Keratinocyte (primary cell): Measurements from ENCODE around the gene FCER2. TPM values are rescaled to one million over a fixed set of nuclear protein-coding genes. Genes with fewer than 3 reads are reported as not detected.

Experiments used
- DNase-seq: peaks from one replicate; pipeline ENCODE4 v3.0.0-alpha.2; 2011; ENCODE audit warnings: low read depth, missing footprints, low spot score
- FAIRE-seq: peaks from 2 replicates; lab custom pipeline; 2011; peaks lifted over from hg19 to GRCh38; lab: Jason Lieb, UNC
- H2AFZ ChIP-seq: 2 replicates; pipeline ENCODE4 v1.6.0; 2012; ENCODE audit warnings: low read length, control low read depth, inconsistent platforms; ENCODE audit not compliant: control insufficient read depth
- H3K27ac ChIP-seq: 2 replicates; pipeline ENCODE4 v1.5.1; 2011; ENCODE audit warnings: low read length; ENCODE audit not compliant: control insufficient read depth, insufficient read depth
- H3K27me3 ChIP-seq: 3 replicates; pipeline ENCODE4 v1.6.0; 2011; ENCODE audit warnings: low read length; ENCODE audit not compliant: control insufficient read depth, insufficient read depth; ENCODE audit errors: extremely low read depth
- H3K36me3 ChIP-seq, 2 experiments: 2 replicates in 1 of 2; 3 replicates in 1 of 2; pipeline ENCODE4 v1.5.1; 2011; ENCODE audit warnings: low read length in 2 of 2, mild to moderate bottlenecking in 1 of 2; ENCODE audit not compliant: control insufficient read depth in 2 of 2, insufficient read depth in 2 of 2; ENCODE audit errors: extremely low read depth in 1 of 2
- H3K4me1 ChIP-seq: 3 replicates; pipeline ENCODE4 v1.5.1; 2011; ENCODE audit warnings: low read length; ENCODE audit not compliant: control insufficient read depth, insufficient read depth; ENCODE audit errors: extremely low read depth
- H3K4me2 ChIP-seq: 3 replicates; pipeline ENCODE4 v1.6.0; 2011; ENCODE audit warnings: low read depth, low read length; ENCODE audit not compliant: control insufficient read depth, insufficient read depth; ENCODE audit errors: extremely low read depth
- H3K4me3 ChIP-seq, 3 experiments: fragments of 200-600 bp in 1 of 3; sonication (generic) in 1 of 3; 2 replicates in 2 of 3; 3 replicates in 1 of 3; pipeline ENCODE4 v1.5.1; 2011 to 2016; ENCODE audit warnings: low read length in 3 of 3, mild to moderate bottlenecking in 3 of 3, control low read depth in 2 of 3, inconsistent platforms in 1 of 3, low read depth in 1 of 3, mixed read lengths in 1 of 3, mixed run types in 1 of 3, moderate library complexity in 1 of 3; ENCODE audit not compliant: control insufficient read depth in 2 of 3, insufficient read depth in 2 of 3; ENCODE audit errors: extremely low read depth in 1 of 3
- H3K79me2 ChIP-seq: 2 replicates; pipeline ENCODE4 v1.6.0; 2012; ENCODE audit warnings: low read length; ENCODE audit not compliant: control insufficient read depth, insufficient read depth
- H3K9ac ChIP-seq: 3 replicates; pipeline ENCODE4 v1.6.0; 2011; ENCODE audit warnings: low read length; ENCODE audit not compliant: control insufficient read depth, insufficient read depth; ENCODE audit errors: extremely low read depth
- H3K9me1 ChIP-seq: 3 replicates; pipeline ENCODE4 v1.6.0; 2011; ENCODE audit warnings: low read length; ENCODE audit not compliant: control insufficient read depth, insufficient read depth; ENCODE audit errors: extremely low read depth
- H3K9me3 ChIP-seq: 2 replicates; pipeline ENCODE4 v1.5.1; 2012; ENCODE audit warnings: low read depth, low read length; ENCODE audit not compliant: control insufficient read depth
- H4K20me1 ChIP-seq: 3 replicates; pipeline ENCODE4 v1.6.0; 2011; ENCODE audit warnings: low read length; ENCODE audit not compliant: control insufficient read depth, insufficient read depth; ENCODE audit errors: extremely low read depth
- EZH2 ChIP-seq: IDR thresholded peaks from one replicate; pipeline ENCODE4 v1.6.1; 2012; ENCODE audit warnings: inconsistent platforms, mild to moderate bottlenecking, low read length, moderate library complexity
- dilution Hi-C: fragments of 300-500 bp; cut with MboI; formaldehyde crosslinking; loops from one replicate; pipeline ENCODE4 v1.7.0; 2020; ENCODE audit warnings: low sequenced_read_pairs; ENCODE audit not compliant: extremely low pct_ligation_motif_present
- polyA plus RNA-seq, 5 experiments: library from polyadenylated mRNA; depleted of rRNA in 3 of 5; stranded (reverse) in 3 of 5; stranded (forward) in 1 of 5; unstranded in 1 of 5; fragments of >200 nt; gene quantifications; 1 replicate in 1 of 5; 2 replicates in 3 of 5; 3 replicates in 1 of 5; pipeline versions ENCODE4 v1.2.1 to v1.2.3, GENCODE V29; 2011 to 2012; ENCODE audit warnings: missing spikeins in 2 of 5, low read depth in 1 of 5, low replicate concordance in 1 of 5
- TF ChIP-seq, protein P1 (sequence below), 3 experiments: IDR thresholded peaks in 1 of 3; conservative IDR thresholded peaks in 1 of 3; optimal IDR thresholded peaks in 1 of 3; 2 replicates in 2 of 3; 3 replicates in 1 of 3; pipeline versions ENCODE3 to v1.5.1; 2011; ENCODE audit warnings: low read length in 3 of 3, mild to moderate bottlenecking in 3 of 3, moderate library complexity in 2 of 3, control low read depth in 1 of 3, inconsistent platforms in 1 of 3; ENCODE audit not compliant: insufficient read depth in 2 of 3; ENCODE audit errors: extremely low read depth in 1 of 3

FCER2 gene
- polyA plus RNA-seq, 1 donor (not counting 4 experiments of a cell fraction or from before 2014, with no cell fraction given): not detected

DNA sequence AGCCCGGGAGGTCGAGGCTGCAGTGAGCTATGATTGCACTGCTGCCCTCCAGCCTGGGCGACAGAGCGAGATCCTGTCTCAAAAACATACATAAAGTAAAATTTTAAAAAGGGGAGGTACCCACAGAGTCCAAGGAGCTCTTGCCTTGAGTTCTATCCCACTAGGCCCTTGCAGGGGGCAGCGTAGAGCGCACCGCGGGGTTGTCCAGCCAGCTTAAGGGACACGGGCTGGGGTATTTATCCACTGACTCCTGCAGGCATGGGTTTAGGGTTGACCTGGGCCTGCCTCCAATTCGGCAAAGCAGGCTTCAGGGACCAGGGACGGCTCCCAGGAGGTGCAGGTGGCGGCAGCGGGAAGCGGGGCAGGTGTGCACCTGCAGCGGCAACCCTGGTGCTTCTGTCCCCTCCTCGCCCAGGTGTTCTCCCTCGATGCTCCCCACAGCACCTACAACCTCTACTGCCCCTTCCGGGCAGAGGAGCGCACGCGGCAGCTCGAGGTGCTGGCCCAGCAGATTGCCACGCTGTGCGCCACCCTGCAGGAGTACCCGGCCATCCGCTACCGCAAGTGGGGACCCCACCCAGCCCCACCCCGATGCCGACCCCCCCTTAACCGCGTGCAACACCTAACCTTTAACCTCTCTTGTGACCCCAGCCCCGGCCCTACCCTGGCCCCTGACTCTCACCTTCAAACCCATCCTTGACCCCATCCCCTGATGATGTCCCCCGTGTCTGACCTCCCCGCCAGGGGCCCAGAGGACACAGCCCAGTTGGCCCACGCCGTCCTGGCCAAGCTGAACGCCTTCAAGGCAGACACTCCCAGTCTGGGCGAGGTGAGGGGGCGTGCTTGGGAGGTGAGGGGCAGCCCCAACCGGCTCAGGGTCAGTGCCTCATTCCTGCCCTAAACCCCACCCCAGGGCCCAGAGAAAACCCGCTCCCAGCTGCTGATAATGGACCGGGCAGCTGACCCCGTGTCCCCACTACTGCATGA is 60.3 kb downstream of the FCER2 start:
- no peaks in the 10 kb centered on the region for H4K20me1 ChIP-seq
- H3K4me3 ChIP-seq: no peak overlapping the region
- H3K9me3 ChIP-seq: no peaks in the 10 kb centered on the region
- H3K4me1 ChIP-seq: peaks cover 3% of the 10 kb centered on the region
- peaks cover 16% of the 10 kb centered on the region for H3K79me2 ChIP-seq
- dilution Hi-C loops: no loop called here
- no peaks in the 10 kb centered on the region for H3K27me3 ChIP-seq
- no peaks in the 10 kb centered on the region for H3K9me1 ChIP-seq
- H2AFZ ChIP-seq: no peak overlapping the region
- no peak overlapping the region for H3K9ac ChIP-seq
- no peak for TF ChIP-seq EZH2
- TF ChIP-seq, protein P1, sequence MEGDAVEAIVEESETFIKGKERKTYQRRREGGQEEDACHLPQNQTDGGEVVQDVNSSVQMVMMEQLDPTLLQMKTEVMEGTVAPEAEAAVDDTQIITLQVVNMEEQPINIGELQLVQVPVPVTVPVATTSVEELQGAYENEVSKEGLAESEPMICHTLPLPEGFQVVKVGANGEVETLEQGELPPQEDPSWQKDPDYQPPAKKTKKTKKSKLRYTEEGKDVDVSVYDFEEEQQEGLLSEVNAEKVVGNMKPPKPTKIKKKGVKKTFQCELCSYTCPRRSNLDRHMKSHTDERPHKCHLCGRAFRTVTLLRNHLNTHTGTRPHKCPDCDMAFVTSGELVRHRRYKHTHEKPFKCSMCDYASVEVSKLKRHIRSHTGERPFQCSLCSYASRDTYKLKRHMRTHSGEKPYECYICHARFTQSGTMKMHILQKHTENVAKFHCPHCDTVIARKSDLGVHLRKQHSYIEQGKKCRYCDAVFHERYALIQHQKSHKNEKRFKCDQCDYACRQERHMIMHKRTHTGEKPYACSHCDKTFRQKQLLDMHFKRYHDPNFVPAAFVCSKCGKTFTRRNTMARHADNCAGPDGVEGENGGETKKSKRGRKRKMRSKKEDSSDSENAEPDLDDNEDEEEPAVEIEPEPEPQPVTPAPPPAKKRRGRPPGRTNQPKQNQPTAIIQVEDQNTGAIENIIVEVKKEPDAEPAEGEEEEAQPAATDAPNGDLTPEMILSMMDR (optimal IDR thresholded peaks at IDR 0.05 in 1 of 3, IDR thresholded peaks at IDR 0.05 in 1 of 3, conservative IDR thresholded peaks at IDR 0.05 in 1 of 3; ENCODE audit: extremely low read depth in 1 of 3, insufficient read depth in 2 of 3, low read length in 3 of 3): no peak
- H3K36me3 ChIP-seq: peaks cover 9 to 17% of the 10 kb centered on the region in 2 experiments
- H3K27ac ChIP-seq: no peak overlapping the region
- no peak overlapping the region for H3K4me2 ChIP-seq
- DNase-seq (no peak), FAIRE-seq (no peak)

DNA sequence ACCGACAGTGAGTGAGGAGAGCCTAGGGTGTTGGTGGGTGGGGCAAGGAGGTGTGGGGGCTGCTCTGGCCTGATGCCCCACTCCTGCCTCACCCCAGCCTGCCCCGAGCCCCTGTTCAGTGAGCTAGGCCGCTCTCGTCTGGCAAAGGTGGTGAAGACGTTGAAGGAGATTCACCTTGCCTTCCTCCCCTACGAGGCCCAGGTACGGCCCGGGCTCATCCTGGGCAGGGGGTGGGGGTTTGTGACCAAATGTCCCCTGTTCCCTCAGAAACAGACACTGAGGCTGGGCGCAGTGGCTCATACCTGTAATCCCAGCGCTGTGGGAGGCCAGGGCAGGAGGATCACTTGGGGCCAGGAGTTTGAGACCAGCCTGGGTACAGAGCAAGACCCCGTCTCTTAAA is 61.1 kb downstream of the FCER2 start:
- Histone ChIP-seq H3K36me3 (peaks cover 9 to 16% of the 10 kb centered on the region in 2 experiments), H3K9me1 (no peaks in the 10 kb centered on the region), H2AFZ (no peak overlapping the region), H3K4me3 (no peak overlapping the region), H3K79me2 (peaks cover 16% of the 10 kb centered on the region), H3K4me1 (peaks cover 3% of the 10 kb centered on the region), H3K27me3 (no peaks in the 10 kb centered on the region), H3K4me2 (no peak overlapping the region), H3K9ac (no peak overlapping the region), H3K27ac (no peak overlapping the region), H4K20me1 (no peaks in the 10 kb centered on the region), H3K9me3 (no peaks in the 10 kb centered on the region)
- DNase-seq (no peak), FAIRE-seq (no peak)
- no peak for TF ChIP-seq EZH2
- TF ChIP-seq, protein P1 (optimal IDR thresholded peaks at IDR 0.05 in 1 of 3, IDR thresholded peaks at IDR 0.05 in 1 of 3, conservative IDR thresholded peaks at IDR 0.05 in 1 of 3; ENCODE audit: extremely low read depth in 1 of 3, insufficient read depth in 2 of 3, low read length in 3 of 3): no peak
- dilution Hi-C loops: no loop called here
